Measurements from ENCODE around the gene CRACDL.

- TF ChIP-seq CTCF (IDR thresholded peaks at IDR 0.05), result no peak
- no peak for TF ChIP-seq MEF2A (IDR thresholded peaks at IDR 0.05; ENCODE audit: borderline replicate concordance, low read depth)
- TF ChIP-seq RXRA (IDR thresholded peaks at IDR 0.05; ENCODE audit: borderline replicate concordance, low read depth), result no peak
- TF ChIP-seq, protein P1, sequence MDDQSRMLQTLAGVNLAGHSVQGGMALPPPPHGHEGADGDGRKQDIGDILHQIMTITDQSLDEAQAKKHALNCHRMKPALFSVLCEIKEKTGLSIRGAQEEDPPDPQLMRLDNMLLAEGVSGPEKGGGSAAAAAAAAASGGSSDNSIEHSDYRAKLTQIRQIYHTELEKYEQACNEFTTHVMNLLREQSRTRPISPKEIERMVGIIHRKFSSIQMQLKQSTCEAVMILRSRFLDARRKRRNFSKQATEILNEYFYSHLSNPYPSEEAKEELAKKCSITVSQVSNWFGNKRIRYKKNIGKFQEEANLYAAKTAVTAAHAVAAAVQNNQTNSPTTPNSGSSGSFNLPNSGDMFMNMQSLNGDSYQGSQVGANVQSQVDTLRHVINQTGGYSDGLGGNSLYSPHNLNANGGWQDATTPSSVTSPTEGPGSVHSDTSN (IDR thresholded peaks at IDR 0.05), result no peak
- TF ChIP-seq CHD2 (IDR thresholded peaks at IDR 0.05; ENCODE audit: low read length, partially characterized antibody), result no peak
- no peak for TF ChIP-seq POLR2AphosphoS5 (IDR thresholded peaks at IDR 0.05; ENCODE audit: low read depth, low read length)
- TF ChIP-seq USF2 (IDR thresholded peaks at IDR 0.05; ENCODE audit: borderline replicate concordance, low read depth, low read length), result no peak
- TF ChIP-seq TAF1 (IDR thresholded peaks at IDR 0.05; ENCODE audit: borderline replicate concordance, low read depth, low read length), result no peak
- no peak for TF ChIP-seq SMC3 (IDR thresholded peaks at IDR 0.05; ENCODE audit: low read depth, low read length)
Measured at GRCh38 chr2:98830571-98831145, 105.4 kb downstream of the CRACDL start.

All from SK-N-SH (cell line).